SK-N-SH (cell line): ENCODE data around the gene XK. TPM values are rescaled to one million over a fixed set of nuclear protein-coding genes. Genes with fewer than 3 reads are reported as not detected.

Source experiments
- CTCF ChIA-PET: fragments of 300-600, 350-600 bp; formaldehyde crosslinking; extraction: SDS; loops from one replicate; lab custom pipeline; 2021; lab: Yijun Ruan, JAX
- POLR2A ChIA-PET: fragments of 350-600 bp; sonication (Branson Sonifier 250); formaldehyde crosslinking; extraction: SDS; loops from one replicate; lab custom pipeline; 2020; ENCODE audit warnings: antibody characterized with exemption, inconsistent platforms; lab: Yijun Ruan, JAX
- DNase-seq: peaks from one replicate; pipeline ENCODE4 v3.0.0; 2012
- H2AFZ ChIP-seq: fragments of 200-600 bp; sonication (generic); 2 replicates; pipeline ENCODE4 v1.8.1; 2016; ENCODE audit warnings: antibody characterized with exemption, mild to moderate bottlenecking, low read depth
- H3F3A ChIP-seq: fragments of 200-600 bp; sonication (generic); replicated peaks from 2 replicates; pipeline ENCODE3; 2016; ENCODE audit warnings: antibody characterized with exemption, mild to moderate bottlenecking; ENCODE audit not compliant: insufficient read depth
- H3K27ac ChIP-seq, 2 experiments: fragments of 200-500 bp in 1 of 2; fragments of 200-600 bp in 1 of 2; sonication (Bioruptor generic) in 1 of 2; sonication (generic), shearing (Covaris generic) in 1 of 2; 2 replicates each; pipeline versions ENCODE4 v1.5.1 to v1.6.1; 2014 to 2016; ENCODE audit warnings: low read depth in 2 of 2, inconsistent platforms in 1 of 2, low read length in 1 of 2, mild to moderate bottlenecking in 1 of 2, mixed read lengths in 1 of 2
- H3K27me3 ChIP-seq: fragments of 200-600 bp; sonication (generic), shearing (Covaris generic); 2 replicates; pipeline ENCODE4 v1.6.1; 2016; ENCODE audit warnings: mixed run types; ENCODE audit not compliant: insufficient read depth
- H3K36me3 ChIP-seq, 2 experiments: fragments of 200-500 bp in 1 of 2; fragments of 200-600 bp in 1 of 2; sonication (Bioruptor generic) in 1 of 2; sonication (generic) in 1 of 2; replicated peaks in 1 of 2; 2 replicates each; pipeline versions ENCODE3 to v1.5.1; 2014 to 2016; ENCODE audit warnings: low read length in 1 of 2, mild to moderate bottlenecking in 1 of 2; ENCODE audit not compliant: insufficient read depth in 2 of 2, control insufficient read depth in 1 of 2
- H3K4me1 ChIP-seq, 2 experiments: fragments of 200-500 bp in 1 of 2; fragments of 200-600 bp in 1 of 2; sonication (Bioruptor generic) in 1 of 2; sonication (generic), shearing (Covaris generic) in 1 of 2; 2 replicates each; pipeline versions ENCODE4 v1.5.1 to v1.6.1; 2014 to 2016; ENCODE audit warnings: low read depth in 1 of 2, low read length in 1 of 2, mixed run types in 1 of 2; ENCODE audit not compliant: insufficient read depth in 2 of 2, control insufficient read depth in 1 of 2
- H3K4me2 ChIP-seq: fragments of 200-600 bp; sonication (generic), shearing (Covaris generic); 2 replicates; pipeline ENCODE4 v1.6.1; 2017; ENCODE audit warnings: mixed run types
- H3K4me3 ChIP-seq, 2 experiments: fragments of 200-500 bp in 1 of 2; fragments of 200-600 bp in 1 of 2; sonication (Bioruptor generic) in 1 of 2; sonication (generic), shearing (Covaris generic) in 1 of 2; 2 replicates each; pipeline versions ENCODE4 v1.5.1 to v1.8.1; 2014 to 2016; ENCODE audit warnings: low read depth in 2 of 2, inconsistent platforms in 1 of 2, low read length in 1 of 2, mild to moderate bottlenecking in 1 of 2, mixed read lengths in 1 of 2, moderate library complexity in 1 of 2
- H3K79me2 ChIP-seq: fragments of 200-600 bp; sonication (generic); 2 replicates; pipeline ENCODE4 v1.8.1; 2017; ENCODE audit warnings: mild to moderate bottlenecking; ENCODE audit not compliant: insufficient read depth
- H3K9ac ChIP-seq: fragments of 200-600 bp; sonication (generic); 2 replicates; pipeline ENCODE4 v1.6.1; 2017; ENCODE audit warnings: mixed run types
- H3K9me2 ChIP-seq: fragments of 200-600 bp; sonication (generic); 2 replicates; pipeline ENCODE4 v1.6.1; 2017; ENCODE audit warnings: mixed run types
- H3K9me3 ChIP-seq: fragments of 200-600 bp; sonication (generic); 2 replicates; pipeline ENCODE4 v1.6.1; 2017; ENCODE audit warnings: mixed run types, mild to moderate bottlenecking, moderate library complexity
- H4K20me1 ChIP-seq: fragments of 200-600 bp; sonication (generic); 2 replicates; pipeline ENCODE4 v1.6.1; 2017; ENCODE audit warnings: mild to moderate bottlenecking, mixed run types; ENCODE audit not compliant: insufficient read depth
- EP300 ChIP-seq, 2 experiments: IDR thresholded peaks; 2 replicates each; pipeline versions ENCODE4 v1.4.0 to v1.6.1; 2012; ENCODE audit warnings: borderline replicate concordance in 1 of 2, low read depth in 1 of 2, low read length in 1 of 2
- FOXJ3 ChIP-seq: sonication (generic); formaldehyde crosslinking; IDR thresholded peaks from 2 replicates; pipeline ENCODE4 v1.5.1; 2020; ENCODE audit warnings: mild to moderate bottlenecking, missing genetic modification reagents
- FOXM1 ChIP-seq: IDR thresholded peaks from 2 replicates; pipeline ENCODE4 v1.4.0; 2012; ENCODE audit warnings: low read depth, mild to moderate bottlenecking
- NFIC ChIP-seq: IDR thresholded peaks from 2 replicates; pipeline ENCODE4 v1.4.0; 2012; ENCODE audit warnings: borderline replicate concordance
- POLR2AphosphoS5 ChIP-seq: IDR thresholded peaks from 2 replicates; pipeline ENCODE4 v1.6.1; 2012; ENCODE audit warnings: low read depth, low read length
- RAD21 ChIP-seq: IDR thresholded peaks from 2 replicates; pipeline ENCODE4 v1.6.1; 2012; ENCODE audit warnings: mild to moderate bottlenecking, low read length
- RCOR1 ChIP-seq: fragments of 150-350 bp; IDR thresholded peaks from 2 replicates; pipeline ENCODE4 v1.6.1; 2017; ENCODE audit warnings: antibody characterized with exemption, low read length
- RFX5 ChIP-seq: IDR thresholded peaks from 2 replicates; pipeline ENCODE4 v1.6.1; 2012; ENCODE audit warnings: mild to moderate bottlenecking, improper control_type of control experiment, low read length
- SMC3 ChIP-seq: IDR thresholded peaks from 2 replicates; pipeline ENCODE4 v1.6.1; 2012; ENCODE audit warnings: low read depth, low read length, improper control_type of control experiment
- TCF12 ChIP-seq: IDR thresholded peaks from 2 replicates; pipeline ENCODE4 v1.4.0; 2012
- USF2 ChIP-seq: fragments of 150-350 bp; IDR thresholded peaks from 2 replicates; pipeline ENCODE4 v1.6.1; 2017; ENCODE audit warnings: antibody characterized with exemption, low read length, low read depth, borderline replicate concordance
- WGBS: methylation state at CpG from one replicate; pipeline ENCODE4 v1.1.6; 2017; ENCODE audit warnings: low lambda C conversion rate; 5-methylcytosine and 5-hydroxymethylcytosine counted together
- polyA plus RNA-seq, 3 experiments: library from polyadenylated mRNA; depleted of rRNA; stranded (reverse); fragments of >200 nt; gene quantifications; 2 replicates each; pipeline ENCODE4 v1.2.3, GENCODE V29; 2012
- TF ChIP-seq, protein P1 (sequence below): IDR thresholded peaks from 2 replicates; pipeline ENCODE4 v1.4.0; 2012; ENCODE audit warnings: low read depth, borderline replicate concordance
- TF ChIP-seq, protein P2 (sequence below): IDR thresholded peaks from 2 replicates; pipeline ENCODE4 v1.4.0; 2012; ENCODE audit warnings: low read depth, borderline replicate concordance
- TF ChIP-seq, protein P3 (sequence below): IDR thresholded peaks from 2 replicates; pipeline ENCODE4 v1.4.0; 2012; ENCODE audit warnings: low read depth
- TF ChIP-seq, protein P4 (sequence below): IDR thresholded peaks from 2 replicates; pipeline ENCODE4 v1.6.1; 2012; ENCODE audit warnings: mild to moderate bottlenecking, low read depth, low read length, moderate library complexity

XK gene
- polyA plus RNA-seq, 1 of the 3 experiments (the other 2 are of a cell fraction): not detected

- Histone ChIP-seq H3K9me3 (no peaks in the 10 kb centered on the region), H3K9ac (no peak overlapping the region), H3K4me1 (no peaks in the 10 kb centered on the region), H3K9me2 (no peaks in the 10 kb centered on the region), H4K20me1 (no peaks in the 10 kb centered on the region), H3K4me3 (no peak overlapping the region), H3K79me2 (no peaks in the 10 kb centered on the region), H2AFZ (no peak overlapping the region), H3K27ac (no peak overlapping the region), H3K4me2 (no peak overlapping the region), H3K27me3 (no peaks in the 10 kb centered on the region), H3F3A (no peaks in the 10 kb centered on the region), H3K36me3 (no peaks in the 10 kb centered on the region)
- WGBS: 7% methylated on average over 4 of the region's 4 CpGs
- ChIA-PET CTCF (no interaction called here), POLR2A (no interaction called here)
- no peak for DNase-seq
- TF ChIP-seq POLR2AphosphoS5 (no peak), FOXM1 (no peak), FOXJ3 (CRISPR knock-in tag) (no peak), USF2 (no peak), SMC3 (no peak), RAD21 (no peak), EP300 (IDR thresholded peaks at IDR 0.05; ENCODE audit: borderline replicate concordance in 1 of 2, low read depth in 1 of 2, low read length in 1 of 2) (no peak), NFIC (no peak), TCF12 (no peak), RCOR1 (no peak), RFX5 (no peak)
- TF ChIP-seq, protein P1, sequence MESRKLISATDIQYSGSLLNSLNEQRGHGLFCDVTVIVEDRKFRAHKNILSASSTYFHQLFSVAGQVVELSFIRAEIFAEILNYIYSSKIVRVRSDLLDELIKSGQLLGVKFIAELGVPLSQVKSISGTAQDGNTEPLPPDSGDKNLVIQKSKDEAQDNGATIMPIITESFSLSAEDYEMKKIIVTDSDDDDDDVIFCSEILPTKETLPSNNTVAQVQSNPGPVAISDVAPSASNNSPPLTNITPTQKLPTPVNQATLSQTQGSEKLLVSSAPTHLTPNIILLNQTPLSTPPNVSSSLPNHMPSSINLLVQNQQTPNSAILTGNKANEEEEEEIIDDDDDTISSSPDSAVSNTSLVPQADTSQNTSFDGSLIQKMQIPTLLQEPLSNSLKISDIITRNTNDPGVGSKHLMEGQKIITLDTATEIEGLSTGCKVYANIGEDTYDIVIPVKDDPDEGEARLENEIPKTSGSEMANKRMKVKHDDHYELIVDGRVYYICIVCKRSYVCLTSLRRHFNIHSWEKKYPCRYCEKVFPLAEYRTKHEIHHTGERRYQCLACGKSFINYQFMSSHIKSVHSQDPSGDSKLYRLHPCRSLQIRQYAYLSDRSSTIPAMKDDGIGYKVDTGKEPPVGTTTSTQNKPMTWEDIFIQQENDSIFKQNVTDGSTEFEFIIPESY: no peak
- TF ChIP-seq, protein P2, sequence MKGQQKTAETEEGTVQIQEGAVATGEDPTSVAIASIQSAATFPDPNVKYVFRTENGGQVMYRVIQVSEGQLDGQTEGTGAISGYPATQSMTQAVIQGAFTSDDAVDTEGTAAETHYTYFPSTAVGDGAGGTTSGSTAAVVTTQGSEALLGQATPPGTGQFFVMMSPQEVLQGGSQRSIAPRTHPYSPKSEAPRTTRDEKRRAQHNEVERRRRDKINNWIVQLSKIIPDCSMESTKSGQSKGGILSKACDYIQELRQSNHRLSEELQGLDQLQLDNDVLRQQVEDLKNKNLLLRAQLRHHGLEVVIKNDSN: no peak
- TF ChIP-seq, protein P3, sequence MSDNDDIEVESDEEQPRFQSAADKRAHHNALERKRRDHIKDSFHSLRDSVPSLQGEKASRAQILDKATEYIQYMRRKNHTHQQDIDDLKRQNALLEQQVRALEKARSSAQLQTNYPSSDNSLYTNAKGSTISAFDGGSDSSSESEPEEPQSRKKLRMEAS: no peak
- TF ChIP-seq, protein P4, sequence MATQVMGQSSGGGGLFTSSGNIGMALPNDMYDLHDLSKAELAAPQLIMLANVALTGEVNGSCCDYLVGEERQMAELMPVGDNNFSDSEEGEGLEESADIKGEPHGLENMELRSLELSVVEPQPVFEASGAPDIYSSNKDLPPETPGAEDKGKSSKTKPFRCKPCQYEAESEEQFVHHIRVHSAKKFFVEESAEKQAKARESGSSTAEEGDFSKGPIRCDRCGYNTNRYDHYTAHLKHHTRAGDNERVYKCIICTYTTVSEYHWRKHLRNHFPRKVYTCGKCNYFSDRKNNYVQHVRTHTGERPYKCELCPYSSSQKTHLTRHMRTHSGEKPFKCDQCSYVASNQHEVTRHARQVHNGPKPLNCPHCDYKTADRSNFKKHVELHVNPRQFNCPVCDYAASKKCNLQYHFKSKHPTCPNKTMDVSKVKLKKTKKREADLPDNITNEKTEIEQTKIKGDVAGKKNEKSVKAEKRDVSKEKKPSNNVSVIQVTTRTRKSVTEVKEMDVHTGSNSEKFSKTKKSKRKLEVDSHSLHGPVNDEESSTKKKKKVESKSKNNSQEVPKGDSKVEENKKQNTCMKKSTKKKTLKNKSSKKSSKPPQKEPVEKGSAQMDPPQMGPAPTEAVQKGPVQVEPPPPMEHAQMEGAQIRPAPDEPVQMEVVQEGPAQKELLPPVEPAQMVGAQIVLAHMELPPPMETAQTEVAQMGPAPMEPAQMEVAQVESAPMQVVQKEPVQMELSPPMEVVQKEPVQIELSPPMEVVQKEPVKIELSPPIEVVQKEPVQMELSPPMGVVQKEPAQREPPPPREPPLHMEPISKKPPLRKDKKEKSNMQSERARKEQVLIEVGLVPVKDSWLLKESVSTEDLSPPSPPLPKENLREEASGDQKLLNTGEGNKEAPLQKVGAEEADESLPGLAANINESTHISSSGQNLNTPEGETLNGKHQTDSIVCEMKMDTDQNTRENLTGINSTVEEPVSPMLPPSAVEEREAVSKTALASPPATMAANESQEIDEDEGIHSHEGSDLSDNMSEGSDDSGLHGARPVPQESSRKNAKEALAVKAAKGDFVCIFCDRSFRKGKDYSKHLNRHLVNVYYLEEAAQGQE: no peak
These were observed 27.1 kb upstream of the XK start for GRCh38 chrX:37658343-37659030.
